Progenitor cell of endocrine pancreas (in vitro differentiated cells): Measurements from ENCODE around the gene HEG1. TPM values are rescaled to one million over a fixed set of nuclear protein-coding genes. Genes with fewer than 3 reads are reported as not detected.

ENCODE experiments used
- DNase-seq: peaks from one replicate; pipeline ENCODE4 v3.0.0; 2021; ENCODE audit warnings: low spot score; ENCODE audit not compliant: unreplicated experiment
- H3K27ac Mint-ChIP-seq: 2 replicates; pipeline ENCODE4 v1.8.0; 2021; ENCODE audit warnings: mild to moderate bottlenecking, moderate library complexity, mixed read lengths
- H3K27me3 Mint-ChIP-seq: 2 replicates; pipeline ENCODE4 v1.8.0; 2021; ENCODE audit warnings: mixed read lengths
- H3K36me3 Mint-ChIP-seq: 2 replicates; pipeline ENCODE4 v1.8.0; 2022; ENCODE audit warnings: mixed read lengths; ENCODE audit not compliant: insufficient read depth
- H3K4me1 Mint-ChIP-seq: 2 replicates; pipeline ENCODE4 v1.8.0; 2021; ENCODE audit warnings: low read depth, mixed read lengths
- H3K4me3 Mint-ChIP-seq: 2 replicates; pipeline ENCODE4 v1.8.0; 2021; ENCODE audit warnings: low read depth, mild to moderate bottlenecking, moderate library complexity, mixed read lengths
- H3K9me3 Mint-ChIP-seq: 2 replicates; pipeline ENCODE4 v1.8.0; 2021; ENCODE audit warnings: low read depth, mixed read lengths
- total RNA-seq: library from RNA; stranded (reverse); gene quantifications from 2 replicates; pipeline ENCODE4 v1.2.1, GENCODE V29; 2021
- TF ChIP-seq, protein P1 (sequence below): fragments of 200-600 bp; sonication (generic); IDR thresholded peaks from one replicate; pipeline ENCODE4 v1.5.0; 2021; ENCODE audit warnings: antibody characterized with exemption, mild to moderate bottlenecking; ENCODE audit not compliant: unreplicated experiment

Gene HEG1
- total RNA-seq, 1 donor from 2014 or later: 4.1 TPM

DNA sequence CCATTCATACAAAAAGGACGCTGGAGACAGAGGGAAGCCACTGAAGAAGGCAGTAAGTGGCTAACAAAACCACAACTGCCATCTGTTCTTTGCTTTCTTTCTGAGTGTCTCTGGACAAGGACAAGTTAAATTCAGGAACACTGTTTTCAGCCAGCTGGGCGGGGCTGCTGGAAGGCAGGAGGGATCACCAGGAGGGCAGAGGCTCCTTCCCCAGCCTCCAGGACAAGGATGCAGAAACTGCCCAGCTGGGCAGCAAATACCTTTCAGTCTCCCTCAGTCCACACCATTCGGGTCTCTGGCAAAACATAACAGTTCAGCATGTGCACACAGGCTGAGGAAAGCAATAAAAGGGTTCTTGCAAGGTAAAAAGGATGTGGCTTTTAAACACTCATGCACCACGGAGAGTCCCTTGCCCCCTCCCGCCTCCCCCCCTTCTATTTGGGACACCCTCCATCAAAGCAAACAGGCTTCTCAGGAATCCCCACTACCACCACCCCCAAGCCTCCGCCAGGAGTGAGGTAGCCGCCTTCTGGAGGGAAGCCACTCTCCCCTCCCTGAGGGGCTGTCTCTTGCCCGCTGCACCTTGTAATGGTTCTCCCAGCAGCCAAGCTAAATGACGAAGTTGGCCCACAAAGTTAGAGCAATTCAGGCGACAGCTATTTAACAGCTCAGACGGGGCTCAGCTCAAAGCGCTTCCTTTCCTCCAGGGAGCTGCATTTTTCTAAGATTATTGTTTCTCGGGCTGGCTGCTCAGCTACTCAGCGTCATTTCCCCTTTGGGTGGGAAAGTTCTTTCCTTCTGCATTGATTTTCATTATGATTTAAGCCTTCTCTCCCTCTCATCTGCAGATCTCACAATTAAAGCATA lies 3.8 kb downstream of the HEG1 start:
- Mint-ChIP-seq H3K9me3 (no peaks in the 10 kb centered on the region), H3K36me3 (no peaks in the 10 kb centered on the region), H3K4me1 (peaks cover 14% of the 10 kb centered on the region), H3K4me3 (no peak overlapping the region), H3K27me3 (peaks cover 64% of the 10 kb centered on the region), H3K27ac (no peak overlapping the region)
- TF ChIP-seq, protein P1, sequence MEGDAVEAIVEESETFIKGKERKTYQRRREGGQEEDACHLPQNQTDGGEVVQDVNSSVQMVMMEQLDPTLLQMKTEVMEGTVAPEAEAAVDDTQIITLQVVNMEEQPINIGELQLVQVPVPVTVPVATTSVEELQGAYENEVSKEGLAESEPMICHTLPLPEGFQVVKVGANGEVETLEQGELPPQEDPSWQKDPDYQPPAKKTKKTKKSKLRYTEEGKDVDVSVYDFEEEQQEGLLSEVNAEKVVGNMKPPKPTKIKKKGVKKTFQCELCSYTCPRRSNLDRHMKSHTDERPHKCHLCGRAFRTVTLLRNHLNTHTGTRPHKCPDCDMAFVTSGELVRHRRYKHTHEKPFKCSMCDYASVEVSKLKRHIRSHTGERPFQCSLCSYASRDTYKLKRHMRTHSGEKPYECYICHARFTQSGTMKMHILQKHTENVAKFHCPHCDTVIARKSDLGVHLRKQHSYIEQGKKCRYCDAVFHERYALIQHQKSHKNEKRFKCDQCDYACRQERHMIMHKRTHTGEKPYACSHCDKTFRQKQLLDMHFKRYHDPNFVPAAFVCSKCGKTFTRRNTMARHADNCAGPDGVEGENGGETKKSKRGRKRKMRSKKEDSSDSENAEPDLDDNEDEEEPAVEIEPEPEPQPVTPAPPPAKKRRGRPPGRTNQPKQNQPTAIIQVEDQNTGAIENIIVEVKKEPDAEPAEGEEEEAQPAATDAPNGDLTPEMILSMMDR: no peak
- DNase-seq: no peak

DNA sequence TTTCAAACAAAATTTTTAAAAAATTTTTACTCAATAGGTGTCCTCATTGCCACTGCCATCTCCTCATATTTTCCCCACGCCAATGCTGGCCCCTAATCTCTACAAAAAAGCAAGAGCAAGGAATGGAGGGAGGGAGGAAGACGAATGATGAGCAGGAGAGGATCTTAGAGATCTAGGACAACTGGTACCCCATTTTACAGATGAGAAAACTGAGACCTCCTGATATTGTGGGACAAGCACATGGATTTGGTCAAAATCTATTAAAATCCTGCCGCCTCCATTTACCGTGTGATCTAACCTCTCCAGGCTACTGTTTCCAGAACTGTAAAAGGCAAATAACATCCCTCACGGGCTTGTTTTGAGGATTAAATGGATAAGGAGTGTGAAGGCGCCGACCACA lies 4.6 kb downstream of the HEG1 start:
- Mint-ChIP-seq H3K4me3 (no peak overlapping the region), H3K27ac (no peak overlapping the region), H3K36me3 (no peaks in the 10 kb centered on the region), H3K27me3 (peaks cover 56% of the 10 kb centered on the region), H3K4me1 (peaks cover 12% of the 10 kb centered on the region), H3K9me3 (no peaks in the 10 kb centered on the region)
- TF ChIP-seq, protein P1: no peak
- DNase-seq: no peak

DNA sequence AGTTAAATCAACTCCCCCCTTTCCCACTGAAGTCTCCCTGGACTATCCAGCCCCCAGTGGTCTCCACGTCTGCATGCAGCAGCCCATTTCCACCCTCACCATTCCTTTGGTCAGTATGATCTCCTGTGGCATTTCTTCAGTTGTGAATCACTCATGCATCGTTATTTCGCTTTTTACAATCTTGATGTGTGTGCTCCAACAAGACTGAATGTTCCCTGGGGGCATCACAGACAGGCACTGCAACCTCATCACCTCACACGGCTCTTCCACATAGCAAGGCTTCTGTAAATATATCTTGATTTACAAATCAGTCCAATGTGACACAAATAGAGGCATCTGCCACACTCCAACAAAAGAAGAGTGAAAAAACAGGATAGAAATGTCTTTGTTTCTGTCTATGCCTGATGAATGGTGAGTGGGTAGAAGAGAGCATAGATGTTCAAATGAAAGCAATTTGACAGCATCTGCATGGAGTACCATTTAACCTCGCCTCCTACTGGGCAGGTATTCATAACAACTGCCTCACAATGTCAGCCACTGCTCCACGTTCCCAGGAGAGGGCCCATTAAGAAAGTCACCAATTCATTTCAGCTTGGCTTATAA lies 5.2 kb downstream of the HEG1 start:
- DNase-seq: no peak
- Mint-ChIP-seq H3K27ac (no peak overlapping the region), H3K9me3 (no peaks in the 10 kb centered on the region), H3K4me1 (peaks cover 12% of the 10 kb centered on the region), H3K27me3 (peaks cover 55% of the 10 kb centered on the region), H3K4me3 (no peak overlapping the region), H3K36me3 (no peaks in the 10 kb centered on the region)
- TF ChIP-seq, protein P1: no peak

DNA sequence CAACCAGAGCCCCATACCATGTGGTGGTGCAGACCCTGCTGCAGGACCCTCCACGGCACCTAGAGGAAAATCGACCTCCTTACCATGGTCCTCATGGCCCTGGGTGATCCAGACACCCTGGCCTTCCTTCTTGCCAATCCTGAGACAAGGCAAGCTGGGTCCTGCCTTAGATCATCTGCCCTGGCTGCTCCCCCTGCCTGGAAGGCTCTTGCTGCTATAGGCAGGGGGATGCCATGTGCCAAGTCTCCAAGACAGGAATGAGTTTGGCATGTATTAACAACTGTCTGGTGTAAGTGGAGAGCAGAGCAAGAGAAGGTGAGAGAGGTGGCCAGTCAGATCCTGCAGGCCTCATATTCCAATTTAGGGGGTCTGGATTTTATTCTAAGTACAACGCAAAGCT lies 7.5 kb downstream of the HEG1 start:
- Mint-ChIP-seq H3K36me3 (no peaks in the 10 kb centered on the region), H3K4me1 (peaks cover 5% of the 10 kb centered on the region), H3K4me3 (no peak overlapping the region), H3K9me3 (no peaks in the 10 kb centered on the region), H3K27ac (no peak overlapping the region), H3K27me3 (peaks cover 36% of the 10 kb centered on the region)
- TF ChIP-seq, protein P1: no peak
- no peak for DNase-seq

DNA sequence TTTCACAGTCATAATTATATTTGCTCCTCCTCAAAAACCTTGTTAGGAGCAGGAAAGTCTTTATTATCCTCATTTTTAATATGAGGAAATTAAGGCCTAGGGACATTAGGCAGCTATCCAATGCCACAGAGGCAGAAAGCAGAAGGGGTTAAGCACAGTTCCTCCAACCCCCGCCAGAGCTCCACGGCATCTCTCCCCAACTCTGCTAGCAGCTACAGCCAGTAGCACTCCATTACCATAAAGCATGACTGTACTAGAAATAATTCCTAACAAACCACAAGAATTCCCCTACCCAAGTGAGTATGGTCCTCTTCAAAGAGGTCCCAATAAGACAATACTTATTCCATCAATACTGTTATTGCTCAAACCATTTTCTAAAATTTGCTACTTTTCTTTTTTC lies 9.8 kb downstream of the HEG1 start:
- Mint-ChIP-seq H3K36me3 (no peaks in the 10 kb centered on the region), H3K4me3 (no peak overlapping the region), H3K27ac (no peak overlapping the region), H3K27me3 (peaks cover 19% of the 10 kb centered on the region), H3K4me1 (peaks cover 4% of the 10 kb centered on the region), H3K9me3 (no peaks in the 10 kb centered on the region)
- no peak for DNase-seq
- TF ChIP-seq, protein P1: no peak
